ENCODE data around the gene TSPO.

TSPO gene

DNA sequence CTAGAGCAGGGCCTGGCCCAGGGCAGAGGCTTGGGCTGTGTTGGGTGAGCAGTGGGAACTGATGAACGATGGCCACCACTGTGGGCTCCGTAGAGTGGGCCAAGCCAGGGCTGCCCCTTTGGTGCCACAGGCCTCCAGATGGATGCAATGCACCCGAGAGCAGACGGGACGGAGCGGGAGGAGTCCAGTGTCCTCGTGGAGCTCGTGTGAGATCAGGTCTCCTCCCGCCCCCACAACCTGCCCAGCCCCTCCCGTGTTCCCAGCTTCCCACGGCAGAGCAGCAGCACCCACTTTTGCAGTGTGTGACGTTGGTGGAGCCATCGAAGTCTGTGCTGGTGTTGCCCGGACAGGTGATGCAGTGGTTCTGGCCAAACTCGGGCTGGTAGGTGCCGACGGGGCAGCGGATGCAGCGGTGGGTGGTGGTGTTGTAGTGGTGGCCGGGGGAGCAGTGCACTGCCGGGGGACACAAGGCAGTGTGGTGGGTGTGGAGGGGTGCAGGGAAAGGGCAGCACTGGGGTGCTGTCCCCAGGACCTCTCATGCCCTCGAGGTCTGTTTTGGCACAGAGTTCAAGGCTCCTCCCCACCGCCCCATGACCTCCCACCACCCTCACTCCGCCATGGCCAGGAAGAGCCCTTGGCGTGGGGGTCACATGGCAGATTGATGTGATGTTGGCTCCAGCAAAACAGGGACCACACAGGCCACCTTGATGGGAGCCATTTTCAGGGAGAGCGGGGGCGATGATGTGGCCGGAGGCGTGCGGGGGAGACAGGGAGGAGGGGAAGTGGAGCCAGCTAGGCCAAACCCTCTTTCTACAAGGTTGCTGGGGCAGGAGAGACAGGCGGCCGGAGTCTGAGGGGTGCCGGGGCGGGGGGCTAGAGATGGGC, 59.5 kb downstream of the TSPO start:
- TF ChIP-seq, protein P1, sequence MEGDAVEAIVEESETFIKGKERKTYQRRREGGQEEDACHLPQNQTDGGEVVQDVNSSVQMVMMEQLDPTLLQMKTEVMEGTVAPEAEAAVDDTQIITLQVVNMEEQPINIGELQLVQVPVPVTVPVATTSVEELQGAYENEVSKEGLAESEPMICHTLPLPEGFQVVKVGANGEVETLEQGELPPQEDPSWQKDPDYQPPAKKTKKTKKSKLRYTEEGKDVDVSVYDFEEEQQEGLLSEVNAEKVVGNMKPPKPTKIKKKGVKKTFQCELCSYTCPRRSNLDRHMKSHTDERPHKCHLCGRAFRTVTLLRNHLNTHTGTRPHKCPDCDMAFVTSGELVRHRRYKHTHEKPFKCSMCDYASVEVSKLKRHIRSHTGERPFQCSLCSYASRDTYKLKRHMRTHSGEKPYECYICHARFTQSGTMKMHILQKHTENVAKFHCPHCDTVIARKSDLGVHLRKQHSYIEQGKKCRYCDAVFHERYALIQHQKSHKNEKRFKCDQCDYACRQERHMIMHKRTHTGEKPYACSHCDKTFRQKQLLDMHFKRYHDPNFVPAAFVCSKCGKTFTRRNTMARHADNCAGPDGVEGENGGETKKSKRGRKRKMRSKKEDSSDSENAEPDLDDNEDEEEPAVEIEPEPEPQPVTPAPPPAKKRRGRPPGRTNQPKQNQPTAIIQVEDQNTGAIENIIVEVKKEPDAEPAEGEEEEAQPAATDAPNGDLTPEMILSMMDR (conservative IDR thresholded peaks at IDR 0.05), result no peak
- H3K27ac ChIP-seq, result no peak overlapping the region

DNA sequence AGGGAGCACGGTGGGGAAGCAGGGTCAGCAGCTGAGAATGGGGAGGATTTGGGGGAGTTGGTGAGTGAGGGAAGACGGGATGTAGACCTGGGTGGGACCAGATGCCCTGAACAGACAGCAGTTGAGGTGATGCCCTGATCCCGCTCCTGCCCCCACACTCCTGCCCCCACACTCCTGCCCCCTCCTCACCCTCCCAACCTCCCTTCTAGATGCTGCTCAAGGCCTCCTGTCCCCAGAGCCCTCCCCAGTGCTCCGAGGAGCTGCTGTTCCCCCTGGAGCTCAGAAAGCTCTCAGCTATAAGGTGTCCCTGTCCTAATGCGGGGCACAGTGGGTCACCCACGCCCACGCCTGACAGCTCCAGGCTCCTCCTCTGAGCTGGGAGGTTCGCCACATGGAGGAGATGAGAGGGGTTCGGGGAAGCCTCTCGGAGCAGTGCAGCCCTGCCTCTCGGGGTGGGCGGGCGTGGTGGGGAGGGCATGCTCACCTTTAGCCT, 60.6 kb downstream of the TSPO start:
- H3K27ac ChIP-seq, result no peak overlapping the region
- TF ChIP-seq, protein P1 (conservative IDR thresholded peaks at IDR 0.05), result no peak

DNA sequence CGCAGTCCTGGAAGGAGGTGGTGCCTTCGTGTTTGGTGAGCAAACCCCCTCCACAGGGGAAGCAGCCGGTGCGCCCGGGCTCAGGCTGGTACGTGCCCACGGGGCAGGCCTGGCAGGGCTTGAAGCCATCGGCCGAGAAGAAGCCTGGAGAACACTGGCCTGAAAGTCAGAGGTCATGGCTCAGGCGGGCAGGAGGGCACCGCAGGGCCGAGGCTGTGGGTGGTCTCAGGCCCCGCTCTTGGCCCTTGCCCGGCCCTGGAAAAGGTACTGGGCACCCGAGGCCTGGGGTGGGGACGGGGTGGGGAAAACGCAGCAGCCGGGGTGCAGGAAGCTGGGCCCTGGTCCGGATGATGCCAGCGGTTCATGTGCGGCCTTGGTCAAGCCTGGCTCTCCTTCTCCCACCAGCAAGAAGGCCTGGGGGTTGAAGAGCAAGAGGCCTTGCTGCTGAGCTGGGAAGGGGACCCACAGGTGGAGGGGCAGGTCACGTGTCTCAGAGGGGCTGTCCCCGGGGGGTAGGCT, 61.1 kb downstream of the TSPO start:
- H3K27ac ChIP-seq, result no peak overlapping the region
- TF ChIP-seq, protein P1 (conservative IDR thresholded peaks at IDR 0.05), result no peak
